Gastroesophageal sphincter (tissue), 3 donors: ENCODE measurements around the gene DNM3.

Experiments
- POLR2A ChIP-seq, 2 donors: fragments of 450-650 bp; IDR thresholded peaks; one replicate each; pipeline ENCODE4 v1.6.1; 2017; ENCODE audit warnings: antibody characterized with exemption in 2 of 2, mild to moderate bottlenecking in 2 of 2, moderate library complexity in 1 of 2
- TF ChIP-seq, protein P1 (sequence below), 4 experiments: fragments of 200-600 bp in 2 of 4; fragments of 450-650 bp in 2 of 4; sonication (generic) in 1 of 4; IDR thresholded peaks; one replicate each; pipeline ENCODE4 v1.5.1; 2017 to 2019; ENCODE audit warnings: antibody characterized with exemption in 4 of 4, mild to moderate bottlenecking in 2 of 4, moderate library complexity in 2 of 4

GRCh38 chr1:172411791-172412338, 570.6 kb downstream of the DNM3 start:
- TF ChIP-seq, protein P1, sequence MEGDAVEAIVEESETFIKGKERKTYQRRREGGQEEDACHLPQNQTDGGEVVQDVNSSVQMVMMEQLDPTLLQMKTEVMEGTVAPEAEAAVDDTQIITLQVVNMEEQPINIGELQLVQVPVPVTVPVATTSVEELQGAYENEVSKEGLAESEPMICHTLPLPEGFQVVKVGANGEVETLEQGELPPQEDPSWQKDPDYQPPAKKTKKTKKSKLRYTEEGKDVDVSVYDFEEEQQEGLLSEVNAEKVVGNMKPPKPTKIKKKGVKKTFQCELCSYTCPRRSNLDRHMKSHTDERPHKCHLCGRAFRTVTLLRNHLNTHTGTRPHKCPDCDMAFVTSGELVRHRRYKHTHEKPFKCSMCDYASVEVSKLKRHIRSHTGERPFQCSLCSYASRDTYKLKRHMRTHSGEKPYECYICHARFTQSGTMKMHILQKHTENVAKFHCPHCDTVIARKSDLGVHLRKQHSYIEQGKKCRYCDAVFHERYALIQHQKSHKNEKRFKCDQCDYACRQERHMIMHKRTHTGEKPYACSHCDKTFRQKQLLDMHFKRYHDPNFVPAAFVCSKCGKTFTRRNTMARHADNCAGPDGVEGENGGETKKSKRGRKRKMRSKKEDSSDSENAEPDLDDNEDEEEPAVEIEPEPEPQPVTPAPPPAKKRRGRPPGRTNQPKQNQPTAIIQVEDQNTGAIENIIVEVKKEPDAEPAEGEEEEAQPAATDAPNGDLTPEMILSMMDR (IDR thresholded peaks at IDR 0.05) = no peak
- no peak for TF ChIP-seq POLR2A (IDR thresholded peaks at IDR 0.05)
